C4-2B (cell line): Measurements from ENCODE around the gene TTC16.

Experiments used
- CTCF ChIP-seq: fragments of 450-650 bp; conservative IDR thresholded peaks from 2 replicates; pipeline ENCODE4 v1.5.1; 2017; ENCODE audit warnings: mild to moderate bottlenecking
- ZFX ChIP-seq: fragments of 450-650 bp; IDR thresholded peaks from 2 replicates; pipeline ENCODE4 v1.6.1; 2017

DNA sequence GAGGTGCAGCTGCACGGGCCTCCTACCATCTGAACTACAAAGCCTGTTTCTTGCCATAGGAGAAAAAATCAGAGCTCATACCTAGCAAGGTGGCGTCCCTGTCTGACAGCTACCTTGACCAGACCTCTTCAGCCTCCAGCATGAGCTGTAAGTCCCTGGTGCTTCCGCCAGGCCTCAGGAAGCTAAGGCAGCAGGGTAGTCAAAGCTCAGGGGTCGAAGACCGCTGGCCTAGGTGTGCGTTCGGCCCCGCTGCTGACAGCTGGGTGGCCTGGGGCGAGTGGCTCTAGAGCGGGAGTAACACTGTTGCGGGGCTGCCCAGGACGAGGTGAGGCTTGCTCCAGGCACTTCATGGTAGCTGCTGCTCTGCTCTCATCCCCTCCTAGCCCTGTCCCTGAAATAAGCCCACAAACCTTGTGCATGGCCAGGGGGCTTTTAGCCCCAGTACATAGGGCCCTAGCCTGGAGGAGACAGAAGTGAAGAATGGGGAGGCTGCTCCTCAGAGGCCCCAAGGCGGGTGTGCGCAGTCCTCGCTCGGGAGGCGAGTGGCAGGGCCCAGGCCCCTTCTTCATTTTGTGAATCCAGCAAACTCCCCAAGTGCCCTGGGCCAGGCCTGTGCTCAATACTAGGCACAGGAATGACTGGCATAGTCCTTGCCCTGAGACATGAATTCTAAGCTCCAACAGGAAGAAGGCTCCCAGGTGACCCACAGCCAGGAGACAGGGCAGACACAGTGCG lies 13.8 kb downstream of the TTC16 start:
- TF ChIP-seq CTCF (no peak), ZFX (no peak)
